Measurements from ENCODE around the gene NUDT14. TPM values are rescaled to one million over a fixed set of nuclear protein-coding genes. Genes with fewer than 3 reads are reported as not detected.

Gene NUDT14
- total RNA-seq, 2 experiments from 2014 or later: 12.0 to 15.8 TPM

GRCh38 chr14:105150368-105151083 is 30.6 kb downstream of the NUDT14 start:
- no peaks in the 10 kb centered on the region for H3K36me3 Mint-ChIP-seq (ENCODE audit: low read depth)
- no peaks in the 10 kb centered on the region for H3K27me3 Mint-ChIP-seq (ENCODE audit: low read depth)
- no peak overlapping the region for H3K4me3 Mint-ChIP-seq
- intact Hi-C loops (cut with micrococcal nuclease): no loop called here
- H3K9me3 Mint-ChIP-seq: no peaks in the 10 kb centered on the region
- no peaks in the 10 kb centered on the region for H3K4me1 Mint-ChIP-seq (ENCODE audit: low read depth)
- DNase-seq: no peak
- CTCF ChIA-PET: no interaction called here
- H3K27ac Mint-ChIP-seq: no peak overlapping the region

DNA sequence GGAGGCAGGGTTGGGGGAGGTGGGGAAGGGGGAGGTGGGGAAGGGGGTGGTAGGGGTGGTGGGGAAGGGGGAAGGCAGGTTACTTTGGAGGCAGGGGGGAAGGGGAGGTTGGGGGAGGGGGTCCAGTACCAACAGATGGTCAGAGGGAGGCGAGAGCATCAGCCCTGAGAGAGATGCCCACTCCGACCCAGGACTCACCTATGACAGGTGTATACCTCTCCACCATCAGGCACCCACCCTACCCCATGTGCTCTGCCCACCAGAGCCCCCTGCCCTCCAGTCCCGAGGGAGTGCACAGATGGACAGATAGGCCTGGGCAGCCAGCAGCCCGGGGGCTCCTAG is 31.1 kb downstream of the NUDT14 start:
- CTCF ChIA-PET: no interaction called here
- no peak for DNase-seq
- Mint-ChIP-seq H3K27ac (no peak overlapping the region), H3K27me3 (ENCODE audit: low read depth) (no peaks in the 10 kb centered on the region), H3K4me1 (ENCODE audit: low read depth) (no peaks in the 10 kb centered on the region), H3K4me3 (no peak overlapping the region), H3K9me3 (no peaks in the 10 kb centered on the region), H3K36me3 (ENCODE audit: low read depth) (no peaks in the 10 kb centered on the region)
- intact Hi-C loops (cut with micrococcal nuclease): no loop called here

DNA sequence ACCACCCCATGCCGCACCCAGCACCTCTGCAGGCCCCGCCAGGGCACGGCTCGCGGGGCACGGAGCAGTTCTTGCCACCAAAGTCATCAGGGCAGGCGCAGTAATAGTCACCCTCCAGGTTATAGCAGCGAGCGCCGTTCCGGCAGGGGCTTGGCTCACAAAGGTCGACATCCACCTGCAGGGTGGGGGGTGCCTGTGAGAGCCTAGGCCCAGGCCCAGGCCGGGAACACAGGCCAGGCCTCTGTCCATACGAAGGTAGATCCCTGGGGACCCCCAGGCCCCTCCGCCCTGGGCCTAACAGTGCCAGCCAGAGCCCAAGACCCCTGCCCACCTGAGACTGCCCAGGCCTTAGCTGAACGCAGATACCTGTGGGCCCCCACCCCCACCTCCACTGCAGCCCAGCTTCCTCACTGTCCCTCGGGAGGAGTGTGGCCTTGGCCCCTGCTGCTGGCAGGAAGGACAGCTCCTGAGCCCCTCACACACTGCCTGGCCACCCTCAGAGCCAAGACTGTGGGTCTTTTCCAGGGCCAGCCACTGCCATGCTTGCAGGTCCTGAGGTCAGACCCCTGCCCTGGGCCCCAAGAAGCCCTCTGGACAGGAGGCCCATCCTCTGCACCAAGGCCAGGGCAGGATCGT is 31.8 kb downstream of the NUDT14 start:
- Mint-ChIP-seq H3K36me3 (ENCODE audit: low read depth) (no peaks in the 10 kb centered on the region), H3K4me1 (ENCODE audit: low read depth) (no peaks in the 10 kb centered on the region), H3K4me3 (no peak overlapping the region), H3K27me3 (ENCODE audit: low read depth) (no peaks in the 10 kb centered on the region), H3K9me3 (no peaks in the 10 kb centered on the region), H3K27ac (no peak overlapping the region)
- CTCF ChIA-PET: no interaction called here
- DNase-seq: no peak
- intact Hi-C loops (cut with micrococcal nuclease): no loop called here

DNA sequence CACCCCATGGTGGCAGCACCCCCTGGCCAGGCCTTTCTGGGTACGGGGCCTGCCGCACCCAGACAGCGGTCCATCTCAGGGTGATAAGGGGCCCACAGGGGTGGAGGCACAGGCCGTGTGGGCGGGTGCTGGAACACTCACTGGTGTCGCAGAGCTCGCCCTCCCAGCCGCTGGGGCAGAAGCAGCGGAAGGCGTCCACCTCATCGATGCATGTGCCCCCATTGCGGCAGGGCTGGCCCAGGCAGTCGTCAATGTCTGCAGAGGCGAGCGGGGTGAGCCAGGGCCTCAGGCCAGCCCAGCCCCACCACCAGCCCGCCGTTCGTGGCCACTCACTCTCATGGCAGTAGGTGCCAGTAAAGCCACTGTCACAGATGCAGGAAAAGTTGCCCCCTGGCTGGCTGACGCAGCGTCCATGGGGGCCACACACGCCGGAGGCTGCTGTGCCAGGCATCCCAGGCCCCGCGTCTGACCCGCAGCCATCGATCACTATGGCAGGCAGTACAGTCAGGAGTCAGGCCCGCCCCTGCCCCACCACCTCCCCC is 32.4 kb downstream of the NUDT14 start:
- CTCF ChIA-PET: no interaction called here
- Mint-ChIP-seq H3K4me1 (ENCODE audit: low read depth) (no peaks in the 10 kb centered on the region), H3K27ac (no peak overlapping the region), H3K27me3 (ENCODE audit: low read depth) (no peaks in the 10 kb centered on the region), H3K36me3 (ENCODE audit: low read depth) (no peaks in the 10 kb centered on the region), H3K9me3 (no peaks in the 10 kb centered on the region), H3K4me3 (no peak overlapping the region)
- no peak for DNase-seq
- intact Hi-C loops (cut with micrococcal nuclease): no loop called here

DNA sequence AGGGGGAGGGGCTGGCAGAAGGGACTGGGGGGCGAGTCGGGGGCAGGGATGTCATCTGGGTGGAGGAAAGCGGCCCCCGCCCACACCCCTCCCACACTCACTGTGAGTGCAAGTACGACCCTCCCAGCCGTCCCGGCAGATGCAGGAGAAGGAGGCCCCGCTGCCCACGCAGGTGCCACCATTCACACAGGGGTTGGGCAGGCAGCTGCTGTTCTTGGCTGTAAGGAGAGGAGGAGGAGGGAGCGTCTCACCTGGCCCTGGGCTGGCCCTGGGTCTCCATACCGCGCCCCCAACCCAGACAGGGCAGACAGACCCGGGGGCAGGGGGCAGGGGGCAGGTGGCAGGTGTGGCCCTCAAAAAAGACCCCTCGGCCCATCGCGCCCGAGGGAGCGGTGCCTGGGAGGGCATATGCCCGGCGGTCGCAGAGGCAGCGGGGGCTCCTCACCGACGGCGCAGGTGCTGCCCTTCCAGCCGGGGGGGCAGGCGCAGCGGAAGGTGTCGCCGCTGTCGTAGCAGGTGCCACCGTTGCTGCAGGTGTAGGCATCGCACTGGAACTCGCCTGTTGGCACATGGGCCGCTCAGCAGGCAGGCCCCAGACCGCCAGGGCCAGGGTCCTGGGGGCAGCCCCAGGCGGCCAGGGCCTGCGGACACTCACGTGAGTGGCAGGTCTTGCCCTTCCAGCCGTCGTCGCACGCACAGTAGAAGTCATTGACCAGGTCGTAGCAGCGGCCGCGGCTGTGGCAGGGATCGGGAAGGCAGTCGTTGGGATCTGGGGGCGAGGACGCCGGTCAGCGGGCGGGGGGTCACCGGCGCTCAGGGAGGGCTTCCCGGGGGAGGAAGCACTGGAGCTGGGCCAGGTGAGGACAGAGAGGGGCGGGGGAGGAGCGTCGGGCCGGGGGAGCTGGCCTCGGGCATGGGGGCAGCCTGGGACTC is 33.2 kb downstream of the NUDT14 start:
- CTCF ChIA-PET: no interaction called here
- intact Hi-C loops (cut with micrococcal nuclease): no loop called here
- Mint-ChIP-seq H3K9me3 (no peaks in the 10 kb centered on the region), H3K36me3 (ENCODE audit: low read depth) (no peaks in the 10 kb centered on the region), H3K4me3 (no peak overlapping the region), H3K27me3 (ENCODE audit: low read depth) (no peaks in the 10 kb centered on the region), H3K4me1 (ENCODE audit: low read depth) (no peaks in the 10 kb centered on the region), H3K27ac (no peak overlapping the region)
- DNase-seq: no peak

- intact Hi-C loops (cut with micrococcal nuclease): no loop called here
- H3K27me3 Mint-ChIP-seq (ENCODE audit: low read depth): no peaks in the 10 kb centered on the region
- CTCF ChIA-PET: interaction anchor here (0.6 kb wide), 1 partner anchor 94 kb away, joined by 4 read pairs; no protein-coding TSS in a partner anchor
- no peak for DNase-seq
- H3K27ac Mint-ChIP-seq: no peak overlapping the region
- no peaks in the 10 kb centered on the region for H3K4me1 Mint-ChIP-seq (ENCODE audit: low read depth)
- H3K4me3 Mint-ChIP-seq: no peak overlapping the region
- H3K9me3 Mint-ChIP-seq: no peaks in the 10 kb centered on the region
- no peaks in the 10 kb centered on the region for H3K36me3 Mint-ChIP-seq (ENCODE audit: low read depth)
Measured at GRCh38 chr14:105146976-105147635, 34.0 kb downstream of the NUDT14 start.

DNA sequence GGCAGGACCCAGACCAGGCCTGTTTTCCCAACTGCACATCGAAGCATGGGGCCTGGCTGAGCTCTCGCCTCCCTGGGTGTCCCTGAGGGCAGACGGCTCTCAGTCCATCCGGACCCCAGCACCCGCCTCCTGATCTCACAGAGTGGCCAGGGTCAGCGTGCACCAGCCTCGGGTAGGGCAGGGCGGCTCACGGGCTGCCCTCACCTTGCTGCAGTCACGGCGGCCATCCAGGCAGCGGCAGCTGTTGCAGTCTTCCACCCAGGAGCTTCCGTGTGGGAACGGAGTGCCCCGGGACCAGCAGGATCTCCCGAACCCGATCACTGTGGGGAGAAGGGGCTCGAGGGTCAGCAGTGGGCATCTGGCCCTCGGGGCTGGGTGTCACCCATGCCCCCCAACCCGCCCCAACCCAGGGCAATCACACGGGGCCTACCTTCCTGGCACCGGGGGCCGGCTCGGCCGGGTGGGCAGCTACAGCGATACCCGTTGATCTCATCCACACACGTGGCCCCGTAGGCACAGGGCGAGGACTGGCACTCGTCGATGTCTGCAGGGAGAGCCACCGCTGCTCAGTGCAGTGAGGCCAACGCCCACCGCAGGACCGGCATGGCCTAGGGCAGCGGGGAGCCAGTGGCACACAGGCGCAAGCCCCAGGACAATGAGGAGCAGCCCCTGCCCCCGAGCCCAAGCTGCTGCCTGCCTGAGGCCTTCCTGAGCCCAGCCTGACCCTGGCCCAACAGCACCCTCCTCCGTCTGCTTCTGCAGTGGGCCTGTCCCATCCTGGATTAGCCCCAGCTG is 34.7 kb downstream of the NUDT14 start:
- Mint-ChIP-seq H3K4me1 (ENCODE audit: low read depth) (no peaks in the 10 kb centered on the region), H3K36me3 (ENCODE audit: low read depth) (no peaks in the 10 kb centered on the region), H3K4me3 (no peak overlapping the region), H3K9me3 (no peaks in the 10 kb centered on the region), H3K27ac (no peak overlapping the region), H3K27me3 (ENCODE audit: low read depth) (no peaks in the 10 kb centered on the region)
- CTCF ChIA-PET: interaction anchor here (0.6 kb wide), 1 partner anchor 93 kb away, joined by 4 read pairs; no protein-coding TSS in a partner anchor
- intact Hi-C loops (cut with micrococcal nuclease): no loop called here
- DNase-seq: no peak

DNA sequence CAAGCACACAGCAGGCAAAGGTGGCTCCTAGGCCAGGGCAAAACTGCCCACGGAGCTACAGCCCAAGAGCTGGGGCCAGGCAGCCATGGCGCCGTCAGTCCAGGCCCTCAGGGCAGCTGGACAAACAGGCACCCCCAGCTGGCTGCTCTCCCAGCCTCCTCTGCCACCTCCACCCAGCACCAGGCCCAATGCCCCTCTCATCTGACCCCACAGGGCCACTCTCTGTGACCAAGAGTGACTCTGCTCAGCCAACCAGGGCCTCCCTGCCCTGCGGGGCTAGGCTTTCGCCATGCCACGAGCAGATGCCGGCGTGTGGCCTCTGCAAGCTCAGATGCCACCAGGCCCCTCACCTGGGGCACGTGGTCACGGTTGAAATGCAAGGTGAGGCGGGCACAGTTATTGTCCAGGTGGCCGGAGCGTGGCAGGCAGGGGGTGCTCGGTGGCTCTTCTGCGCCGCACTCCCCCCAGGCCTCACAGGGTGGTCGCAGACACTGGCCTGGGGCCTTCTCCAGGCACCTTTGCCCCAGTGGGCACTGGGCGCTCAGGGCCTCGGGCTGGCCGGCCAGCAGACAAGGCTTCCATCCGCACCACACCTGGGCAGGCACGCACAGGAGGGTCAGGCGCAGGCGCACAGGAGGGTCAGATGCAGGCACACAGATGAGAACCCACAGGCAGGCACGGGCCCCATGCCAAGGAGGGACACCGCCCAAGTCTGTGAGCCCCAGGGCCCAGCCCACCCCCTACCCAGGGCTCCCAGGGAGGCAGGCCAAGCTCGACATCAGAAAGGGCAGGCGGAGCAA is 35.5 kb downstream of the NUDT14 start:
- Mint-ChIP-seq H3K9me3 (peaks cover 2% of the 10 kb centered on the region), H3K4me3 (no peak overlapping the region), H3K27ac (no peak overlapping the region), H3K27me3 (ENCODE audit: low read depth) (no peaks in the 10 kb centered on the region), H3K4me1 (ENCODE audit: low read depth) (no peaks in the 10 kb centered on the region), H3K36me3 (ENCODE audit: low read depth) (peaks cover 1% of the 10 kb centered on the region)
- CTCF ChIA-PET: no interaction called here
- intact Hi-C loops (cut with micrococcal nuclease): no loop called here
- DNase-seq: no peak

DNA sequence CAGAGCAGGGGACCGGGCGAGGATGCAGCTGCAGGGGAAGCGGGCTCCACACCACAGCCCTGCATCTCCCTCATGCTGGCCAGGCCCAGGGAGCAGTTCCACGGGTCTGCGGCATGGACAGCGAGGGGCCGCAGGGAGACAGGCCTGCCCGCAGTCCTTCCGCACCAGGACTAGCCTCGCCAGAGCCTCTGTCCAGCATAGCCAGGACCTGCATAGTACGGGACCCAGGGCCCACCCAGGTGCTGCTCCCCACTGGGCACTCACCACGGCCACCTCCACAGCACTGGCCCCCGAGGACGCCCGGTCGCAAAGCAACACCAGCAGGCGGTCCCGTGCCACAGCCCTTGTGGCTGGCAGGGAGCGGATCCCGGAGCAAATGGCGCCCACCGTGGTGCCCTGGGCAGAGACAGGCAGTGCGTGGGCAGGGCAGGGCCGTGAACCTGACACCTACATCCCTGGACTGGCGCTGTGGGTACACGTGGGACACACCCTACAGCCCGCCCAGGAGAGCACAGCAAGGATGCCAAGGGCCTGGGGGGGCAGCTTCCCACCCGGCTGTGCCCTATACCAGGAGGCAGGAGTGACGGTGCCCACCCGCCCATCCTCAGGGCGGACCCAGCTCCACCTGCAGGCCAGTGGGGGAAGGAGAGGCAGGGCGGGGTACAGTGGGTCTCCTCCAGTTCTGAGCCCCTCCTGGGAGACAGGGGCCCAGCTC is 36.3 kb downstream of the NUDT14 start:
- H3K4me1 Mint-ChIP-seq (ENCODE audit: low read depth): no peaks in the 10 kb centered on the region
- no peak overlapping the region for H3K4me3 Mint-ChIP-seq
- H3K27me3 Mint-ChIP-seq (ENCODE audit: low read depth): no peaks in the 10 kb centered on the region
- CTCF ChIA-PET: no interaction called here
- no peak for DNase-seq
- peaks cover 2% of the 10 kb centered on the region for H3K36me3 Mint-ChIP-seq (ENCODE audit: low read depth)
- intact Hi-C loops (cut with micrococcal nuclease): no loop called here
- H3K27ac Mint-ChIP-seq: no peak overlapping the region
- H3K9me3 Mint-ChIP-seq: peaks cover 4% of the 10 kb centered on the region

- Mint-ChIP-seq H3K27ac (no peak overlapping the region), H3K27me3 (ENCODE audit: low read depth) (no peaks in the 10 kb centered on the region), H3K36me3 (ENCODE audit: low read depth) (peaks cover 2% of the 10 kb centered on the region), H3K4me1 (ENCODE audit: low read depth) (no peaks in the 10 kb centered on the region), H3K9me3 (peaks cover 5% of the 10 kb centered on the region), H3K4me3 (no peak overlapping the region)
- CTCF ChIA-PET: no interaction called here
- intact Hi-C loops (cut with micrococcal nuclease): no loop called here
- DNase-seq: no peak
Measured at GRCh38 chr14:105144026-105144665, 37.0 kb downstream of the NUDT14 start.
